ENCODE measurements around the gene ANKMY1. TPM values are rescaled to one million over a fixed set of nuclear protein-coding genes. Genes with fewer than 3 reads are reported as not detected.

Gene ANKMY1
- total RNA-seq, 4 donors from 2014 or later, result 8.2 to 23.8 (median 17.1) TPM

GRCh38 chr2:240560084-240560479 is 2.3 kb upstream of the ANKMY1 start, which contains the start of gene DUSP28:
Gene DUSP28 (plus strand): TSS chr2:240560357. CDS start chr2:240560685, 328 bp downstream.
- peak within 1 kb of the TSS; percentile 99 to 100 (median 100) for H3K27ac ChIP-seq
- peak within 1 kb of the TSS; percentile 85 to 96 (median 90) for H3K4me3 ChIP-seq
- WGBS, 2 donors, result 0 to 2% methylated on average over 9 to 22 of the region's 39 CpGs
- no peaks in the 10 kb centered on the region for H3K9me3 ChIP-seq
- no peaks in the 10 kb centered on the region for H3K27me3 ChIP-seq
- intact Hi-C loops (cut with DNase I), result no loop called here
- peaks cover 28 to 77% (median 48%) of the 10 kb centered on the region in 3 donors for H3K4me1 ChIP-seq
- no peak for DNase-seq
- peak in 3 of 4 donors; percentile 76 to 95 (median 89) for TF ChIP-seq POLR2A (IDR thresholded peaks at IDR 0.05)
- TF ChIP-seq CTCF (IDR thresholded peaks at IDR 0.05), result peak in 1 of 6 experiments; percentile 22
- H3K36me3 ChIP-seq, result peaks cover 0 to 18% (median 0%) of the 10 kb centered on the region in 3 donors

GRCh38 chr2:240559286-240559685 is 1.5 kb upstream of the ANKMY1 start:
- Histone ChIP-seq H3K27me3 (no peaks in the 10 kb centered on the region), H3K4me1 (peaks cover 28 to 69% (median 42%) of the 10 kb centered on the region in 3 donors), H3K27ac (peak overlapping the region in 1 of 4 donors; percentile 100), H3K9me3 (no peaks in the 10 kb centered on the region), H3K4me3 (peak overlapping the region in 2 of 4 donors; percentile 85 to 93), H3K36me3 (peaks cover 0 to 26% (median 0%) of the 10 kb centered on the region in 3 donors)
- intact Hi-C loops (cut with DNase I), result no loop called here
- 100% methylated on average over 1 of the region's 3 CpGs; no CpG with 5 or more reads in 1 of the 2 donors for WGBS, 2 donors
- no peak for DNase-seq
- TF ChIP-seq POLR2A (IDR thresholded peaks at IDR 0.05) (no peak), CTCF (IDR thresholded peaks at IDR 0.05) (no peak)

- H3K4me3 ChIP-seq, result peak overlapping the region in 3 of 4 donors; percentile 46 to 72 (median 62)
- DNase-seq, result no peak
- intact Hi-C loops (cut with DNase I), result no loop called here
- WGBS, 2 donors, result 75 to 86% methylated on average over 12 of the region's 18 CpGs
- TF ChIP-seq POLR2A (IDR thresholded peaks at IDR 0.05), result no peak
- no peak for TF ChIP-seq CTCF (IDR thresholded peaks at IDR 0.05)
- no peaks in the 10 kb centered on the region for H3K27me3 ChIP-seq
- H3K4me1 ChIP-seq, result peaks cover 28 to 62% (median 42%) of the 10 kb centered on the region in 3 donors
- no peak overlapping the region for H3K27ac ChIP-seq
- H3K9me3 ChIP-seq, result no peaks in the 10 kb centered on the region
- H3K36me3 ChIP-seq, result peaks cover 0 to 33% (median 0%) of the 10 kb centered on the region in 3 donors
These were observed 511 bp upstream of the ANKMY1 start for GRCh38 chr2:240558236-240558761.

GRCh38 chr2:240557101-240557751 is 562 bp downstream of the ANKMY1 start:
- H3K4me3 ChIP-seq, result peak overlapping the region; percentile 27 to 72 (median 54)
- TF ChIP-seq CTCF (IDR thresholded peaks at IDR 0.05) (no peak), POLR2A (IDR thresholded peaks at IDR 0.05) (no peak)
- H3K4me1 ChIP-seq, result peaks cover 27 to 52% (median 37%) of the 10 kb centered on the region in 3 donors
- H3K9me3 ChIP-seq, result no peaks in the 10 kb centered on the region
- intact Hi-C loops (cut with DNase I), result no loop called here
- H3K27ac ChIP-seq, result peak overlapping the region in 1 of 4 donors; percentile 25
- WGBS, 2 donors, result 61% methylated on average over 8 of the region's 51 CpGs; no CpG with 5 or more reads in 1 of the 2 donors
- H3K36me3 ChIP-seq, result peaks cover 0 to 37% (median 4%) of the 10 kb centered on the region in 3 donors
- DNase-seq, result no peak
- no peaks in the 10 kb centered on the region for H3K27me3 ChIP-seq

GRCh38 chr2:240556553-240557100 is 1.2 kb downstream of the ANKMY1 start:
- intact Hi-C loops (cut with DNase I), result no loop called here
- Histone ChIP-seq H3K9me3 (no peaks in the 10 kb centered on the region), H3K4me1 (peaks cover 21 to 46% (median 31%) of the 10 kb centered on the region in 3 donors), H3K27ac (no peak overlapping the region), H3K27me3 (no peaks in the 10 kb centered on the region), H3K4me3 (peak overlapping the region in 2 of 4 donors; percentile 46 to 72), H3K36me3 (peaks cover 0 to 43% (median 4%) of the 10 kb centered on the region in 3 donors)
- TF ChIP-seq CTCF (IDR thresholded peaks at IDR 0.05), result peak in 5 of 6 experiments; percentile 29 to 64 (median 47)
- TF ChIP-seq POLR2A (IDR thresholded peaks at IDR 0.05), result no peak
- no peak for DNase-seq
- WGBS, 2 donors, result 45% methylated on average over 4 of the region's 9 CpGs; no CpG with 5 or more reads in 1 of the 2 donors
